ENCODE measurements around the gene ZC2HC1C. TPM values are rescaled to one million over a fixed set of nuclear protein-coding genes. Genes with fewer than 3 reads are reported as not detected.

ZC2HC1C gene
- total RNA-seq, 1 experiment from 2014 or later = 1.4 TPM

- H3K4me2 ChIP-seq (ENCODE audit: insufficient read depth, insufficient read length, low read length) = no peak overlapping the region
- no peak overlapping the region for H3K14ac ChIP-seq (ENCODE audit: insufficient read depth, low read length)
Observed at GRCh38 chr14:75025082-75025481, 44.4 kb upstream of the ZC2HC1C start.

More at GRCh38 chr14:75025082-75025481, 44.4 kb upstream of the ZC2HC1C start:
- H2AFZ ChIP-seq (ENCODE audit: low read length) = no peak overlapping the region
- Mint-ChIP-seq H3K9me3 (no peaks in the 10 kb centered on the region), H3K36me3 (ENCODE audit: insufficient read depth in 1 of 3, low read depth in 3 of 3) (peaks cover 0 to 35% (median 19%) of the 10 kb centered on the region in 3 experiments; a peak in 5 of 7 replicates), H3K4me1 (no peaks in the 10 kb centered on the region), H3K4me3 (no peak overlapping the region), H3K27me3 (ENCODE audit: low read depth) (no peaks in the 10 kb centered on the region), H3K27ac (no peak overlapping the region)
- no peak overlapping the region for H2BK15ac ChIP-seq (ENCODE audit: low read depth, low read length)
- H3K79me2 ChIP-seq (ENCODE audit: insufficient read depth, low read length) = no peaks in the 10 kb centered on the region
- TF ChIP-seq, protein P1, sequence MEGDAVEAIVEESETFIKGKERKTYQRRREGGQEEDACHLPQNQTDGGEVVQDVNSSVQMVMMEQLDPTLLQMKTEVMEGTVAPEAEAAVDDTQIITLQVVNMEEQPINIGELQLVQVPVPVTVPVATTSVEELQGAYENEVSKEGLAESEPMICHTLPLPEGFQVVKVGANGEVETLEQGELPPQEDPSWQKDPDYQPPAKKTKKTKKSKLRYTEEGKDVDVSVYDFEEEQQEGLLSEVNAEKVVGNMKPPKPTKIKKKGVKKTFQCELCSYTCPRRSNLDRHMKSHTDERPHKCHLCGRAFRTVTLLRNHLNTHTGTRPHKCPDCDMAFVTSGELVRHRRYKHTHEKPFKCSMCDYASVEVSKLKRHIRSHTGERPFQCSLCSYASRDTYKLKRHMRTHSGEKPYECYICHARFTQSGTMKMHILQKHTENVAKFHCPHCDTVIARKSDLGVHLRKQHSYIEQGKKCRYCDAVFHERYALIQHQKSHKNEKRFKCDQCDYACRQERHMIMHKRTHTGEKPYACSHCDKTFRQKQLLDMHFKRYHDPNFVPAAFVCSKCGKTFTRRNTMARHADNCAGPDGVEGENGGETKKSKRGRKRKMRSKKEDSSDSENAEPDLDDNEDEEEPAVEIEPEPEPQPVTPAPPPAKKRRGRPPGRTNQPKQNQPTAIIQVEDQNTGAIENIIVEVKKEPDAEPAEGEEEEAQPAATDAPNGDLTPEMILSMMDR (conservative IDR thresholded peaks at IDR 0.05) = no peak
- DNase-seq = no peak
- no CpG with 5 or more reads among the region's 4 CpGs for WGBS (ENCODE audit: extremely low coverage, insufficient read length, low lambda C conversion rate)
- H3K9me3 ChIP-seq (ENCODE audit: control insufficient read depth, low read depth, low read length) = no peaks in the 10 kb centered on the region
- H3K4me1 ChIP-seq (ENCODE audit: insufficient read depth, low read length) = no peaks in the 10 kb centered on the region
- no peak overlapping the region for H3K4ac ChIP-seq (ENCODE audit: low read depth, low read length)
- H4K5ac ChIP-seq (ENCODE audit: insufficient read length, low read depth, low read length) = no peak overlapping the region
- H3K18ac ChIP-seq (ENCODE audit: insufficient read length, low read depth, low read length) = no peak overlapping the region
- no peak overlapping the region for H2BK12ac ChIP-seq (ENCODE audit: insufficient read length, low read depth, low read length)
- H4K91ac ChIP-seq (ENCODE audit: insufficient read length, low read depth, low read length) = no peak overlapping the region
- no peak overlapping the region for H2BK20ac ChIP-seq (ENCODE audit: low read depth, low read length, poor library complexity, severe bottlenecking)
- no peaks in the 10 kb centered on the region for H3K27me3 ChIP-seq (ENCODE audit: insufficient read depth, low read length)
- no peak overlapping the region for H3T11ph ChIP-seq (ENCODE audit: low read length)
- H4K8ac ChIP-seq (replicated peaks; ENCODE audit: insufficient read length, low read depth, low read length) = no peak overlapping the region
- H3K23ac ChIP-seq (ENCODE audit: insufficient read length, low read depth, low read length) = no peak overlapping the region
- H3K56ac ChIP-seq (ENCODE audit: insufficient read length, low read depth, low read length) = no peak overlapping the region
- H2BK120ac ChIP-seq (ENCODE audit: low read depth, low read length, poor library complexity, severe bottlenecking) = no peak overlapping the region
- no peak overlapping the region for H3K27ac ChIP-seq (ENCODE audit: insufficient read length, low read depth, low read length)
- no peak overlapping the region for H2BK5ac ChIP-seq (ENCODE audit: insufficient read length, low read length)
- no peak overlapping the region for H3K9ac ChIP-seq (ENCODE audit: extremely low read depth, insufficient read length, low read length)
- H4K20me1 ChIP-seq (ENCODE audit: control insufficient read depth, insufficient read depth, insufficient read length) = no peaks in the 10 kb centered on the region
- no peaks in the 10 kb centered on the region for H3K23me2 ChIP-seq (ENCODE audit: insufficient read length, low read depth, low read length, poor library complexity, severe bottlenecking)
- no peak overlapping the region for H2AK5ac ChIP-seq (ENCODE audit: insufficient read length, low read length)
- no peaks in the 10 kb centered on the region for H3K79me1 ChIP-seq (ENCODE audit: insufficient read depth, low read depth, low read length, poor library complexity, severe bottlenecking)
